Skeletal muscle satellite cell (primary cell): ENCODE data around the gene TMEM175.
"Not testable (repeated sequence)": the region's sequence is repeated elsewhere in the genome, so short reads cannot be mapped to it uniquely, and the experiment has no call there.

Source experiments
- H3K27me3 ChIP-seq: 2 replicates; pipeline ENCODE4 v1.7.0; 2013; ENCODE audit warnings: low read length; ENCODE audit not compliant: control insufficient read depth, insufficient read depth
- H3K36me3 ChIP-seq: 2 replicates; pipeline ENCODE4 v1.7.0; 2013; ENCODE audit warnings: mild to moderate bottlenecking, control low read depth, low read length; ENCODE audit not compliant: insufficient read depth
- H3K4me1 ChIP-seq: 2 replicates; pipeline ENCODE4 v1.7.0; 2013; ENCODE audit warnings: low read length; ENCODE audit not compliant: control insufficient read depth, insufficient read depth
- H3K4me2 ChIP-seq: 2 replicates; pipeline ENCODE4 v1.7.0; 2013; ENCODE audit warnings: mild to moderate bottlenecking, low read length
- H3K4me3 ChIP-seq: 2 replicates; pipeline ENCODE4 v1.7.0; 2013; ENCODE audit warnings: low read length
- H3K9ac ChIP-seq: 2 replicates; pipeline ENCODE4 v1.7.0; 2013; ENCODE audit warnings: mild to moderate bottlenecking, low read depth, low read length, moderate library complexity
- H3K9me3 ChIP-seq: replicated peaks from 2 replicates; pipeline ENCODE4 v1.7.0; 2013; ENCODE audit warnings: mild to moderate bottlenecking, control low read depth, low read length

TMEM175 gene

DNA sequence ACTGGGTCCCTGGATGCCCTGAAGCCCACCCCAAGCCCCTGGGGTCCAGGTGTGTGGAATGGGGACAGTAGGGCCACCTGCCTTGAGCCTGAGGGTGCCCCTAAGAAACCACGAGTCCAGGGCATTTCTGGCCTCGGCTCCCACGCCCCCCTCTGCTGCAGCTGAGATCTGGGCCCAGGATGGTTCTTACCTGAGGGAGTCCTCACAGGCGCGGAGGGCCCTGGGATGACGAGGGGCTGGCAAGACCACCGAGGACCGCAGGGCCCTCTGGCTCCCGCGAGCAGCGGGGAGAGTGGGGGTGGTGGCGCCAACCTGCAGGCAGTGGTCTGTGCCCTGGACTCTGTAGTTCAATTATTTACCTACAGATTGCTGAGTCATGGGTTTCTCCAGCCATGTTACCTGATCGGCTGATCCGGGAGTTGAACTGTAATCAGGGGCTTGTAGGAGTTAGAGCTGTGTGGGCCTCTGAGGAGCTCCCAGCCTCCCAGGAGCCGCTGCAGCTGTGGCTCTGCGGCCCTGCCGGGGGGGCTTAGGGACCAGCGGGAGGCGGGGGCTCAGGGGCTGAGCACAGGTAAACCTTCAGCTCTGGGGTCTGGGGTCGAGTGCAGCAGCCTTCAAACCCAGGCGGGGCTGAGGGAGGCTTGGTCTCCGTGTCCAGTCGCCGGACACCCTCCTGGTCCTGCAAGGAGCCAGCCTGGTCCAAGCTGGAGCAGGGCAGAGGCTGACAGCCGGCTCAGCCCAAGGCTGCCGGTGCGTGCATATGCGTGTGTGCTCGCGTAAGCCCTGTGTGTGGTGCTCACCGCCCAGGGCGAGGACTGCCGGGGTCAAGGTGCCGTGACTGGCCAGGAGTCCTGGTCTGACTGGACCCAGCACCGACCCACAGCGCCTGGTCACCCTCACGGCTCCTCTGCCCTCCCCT, 61.1 kb downstream of the TMEM175 start, which contains the start of gene SLC26A1:
TSS of gene SLC26A1 (minus strand) at position 294 of the 919 bp plus-strand sequence. CDS start 1,701 bp downstream, outside the sequence.
- Histone ChIP-seq H3K9me3 (no peaks in the 10 kb centered on the region), H3K9ac (no peak within 1 kb of the TSS), H3K27me3 (peaks cover 24% of the 10 kb centered on the region), H3K4me3 (no peak within 1 kb of the TSS), H3K36me3 (peaks cover 4% of the 10 kb centered on the region), H3K4me1 (peaks cover under 1% of the 10 kb centered on the region), H3K4me2 (no peak within 1 kb of the TSS)

DNA sequence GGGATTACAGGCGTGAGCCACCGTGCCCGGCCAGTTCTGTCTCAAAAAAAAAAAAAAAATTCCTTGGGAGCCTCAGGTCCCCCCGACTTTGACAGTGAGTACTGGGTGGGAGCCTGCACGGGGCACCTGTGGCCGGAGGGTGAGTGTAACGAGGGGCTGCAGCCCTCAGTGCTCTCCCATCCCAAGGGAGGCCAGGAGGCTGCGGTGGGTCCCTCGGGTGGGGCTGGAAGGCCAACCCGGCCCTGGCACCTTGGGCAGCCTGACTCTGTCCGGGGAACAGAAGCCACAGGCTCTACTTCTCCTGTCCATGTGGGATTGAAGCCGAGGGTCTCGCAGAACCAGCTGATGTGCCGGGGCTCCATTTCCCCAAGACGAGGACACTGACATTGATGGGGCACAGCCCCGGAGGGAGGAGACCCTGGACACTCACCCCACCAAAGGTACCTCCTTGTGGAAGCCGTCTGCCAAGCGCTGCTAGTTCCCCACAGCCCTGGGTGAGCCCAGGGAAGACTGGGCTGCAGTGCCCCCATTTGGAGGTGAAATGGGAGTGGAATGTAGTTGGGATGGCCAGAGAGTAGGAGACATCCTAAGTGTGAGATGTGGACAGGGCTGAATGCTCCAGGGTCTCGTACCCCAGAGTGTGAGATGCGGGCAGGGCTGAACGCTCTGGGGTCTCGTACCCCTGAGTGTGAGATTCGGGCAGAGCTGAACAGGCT, 63.2 kb downstream of the TMEM175 start:
- no peak overlapping the region for H3K4me3 ChIP-seq
- peaks cover 33% of the 10 kb centered on the region for H3K27me3 ChIP-seq
- H3K9ac ChIP-seq: no peak overlapping the region
- no peak overlapping the region for H3K4me2 ChIP-seq
- H3K36me3 ChIP-seq: no peaks in the 10 kb centered on the region
- H3K9me3 ChIP-seq: no peaks in the 10 kb centered on the region
- no peaks in the 10 kb centered on the region for H3K4me1 ChIP-seq

DNA sequence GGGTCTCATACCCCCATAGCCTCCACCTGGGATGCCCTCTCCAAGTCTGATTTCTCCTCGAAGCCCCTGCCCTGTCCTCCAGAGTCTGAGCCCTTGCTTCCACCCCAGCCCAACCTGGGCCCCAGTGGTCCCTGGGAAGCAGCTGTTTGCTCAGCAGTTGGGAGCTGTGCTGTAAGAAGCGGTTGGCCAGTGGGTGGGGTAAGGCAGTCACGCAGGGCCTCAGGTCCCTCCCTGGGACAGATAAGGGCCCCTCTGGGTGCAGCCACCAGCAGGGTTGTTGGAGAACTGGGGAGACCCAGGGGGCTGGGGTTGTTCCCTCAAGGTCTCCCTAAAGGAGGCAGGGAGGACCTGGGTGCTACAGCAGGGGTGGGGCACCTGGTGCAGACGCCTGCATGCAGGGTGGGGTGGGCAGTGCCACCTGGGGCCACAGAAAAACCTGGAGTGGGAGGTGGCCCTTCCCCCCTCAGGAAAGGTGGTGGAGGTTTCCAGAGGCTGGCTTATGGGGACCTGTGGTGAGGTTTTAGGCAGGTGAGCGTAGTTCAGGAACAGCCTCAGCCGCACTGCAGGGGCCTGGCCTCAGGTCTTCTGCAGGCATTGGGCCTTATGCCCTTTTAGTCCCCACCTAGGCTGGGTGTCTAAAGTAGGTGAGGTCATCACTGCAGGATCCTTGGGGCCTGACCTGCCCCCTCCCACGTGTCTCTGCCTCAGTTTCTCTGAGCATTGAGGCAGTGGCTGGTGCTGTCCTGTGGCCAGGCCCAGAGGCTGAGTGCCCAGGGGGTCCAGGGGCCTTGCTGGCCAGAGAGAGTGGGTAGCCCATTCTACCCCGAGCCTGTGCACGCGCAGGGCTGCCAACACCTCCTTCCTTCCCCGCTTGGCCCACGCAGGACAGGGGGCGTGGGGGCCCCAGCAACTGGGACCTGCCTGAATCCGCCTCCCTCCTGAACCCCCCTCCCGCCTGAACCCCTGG, 64.1 kb downstream of the TMEM175 start:
- Histone ChIP-seq H3K4me1 (no peaks in the 10 kb centered on the region), H3K36me3 (no peaks in the 10 kb centered on the region), H3K9me3 (no peaks in the 10 kb centered on the region), H3K9ac (no peak overlapping the region), H3K4me2 (no peak overlapping the region), H3K27me3 (peaks cover 40% of the 10 kb centered on the region), H3K4me3 (no peak overlapping the region)

DNA sequence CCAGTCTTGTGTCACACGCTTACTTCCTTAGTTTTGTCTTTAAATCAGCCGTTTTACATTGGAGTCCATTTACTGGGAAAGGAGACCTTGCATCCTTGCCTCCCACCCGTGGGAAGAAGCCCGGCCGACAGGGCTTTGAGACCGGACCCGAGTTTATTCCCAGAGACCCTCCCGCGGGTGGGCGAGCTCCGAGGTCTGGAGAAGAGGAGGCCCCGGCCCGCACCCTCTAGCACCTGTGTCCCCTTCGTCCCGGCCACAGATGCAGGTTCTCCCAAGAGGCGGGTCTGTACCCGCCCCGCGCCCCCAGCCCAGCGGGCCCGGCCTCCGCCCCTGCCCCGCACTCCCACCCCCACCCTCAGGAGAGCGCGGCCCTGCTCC, 64.7 kb downstream of the TMEM175 start:
- Histone ChIP-seq H3K4me3 (no peak overlapping the region), H3K27me3 (peaks cover 47% of the 10 kb centered on the region), H3K4me2 (no peak overlapping the region), H3K36me3 (no peaks in the 10 kb centered on the region), H3K9ac (no peak overlapping the region), H3K4me1 (no peaks in the 10 kb centered on the region), H3K9me3 (no peaks in the 10 kb centered on the region)

DNA sequence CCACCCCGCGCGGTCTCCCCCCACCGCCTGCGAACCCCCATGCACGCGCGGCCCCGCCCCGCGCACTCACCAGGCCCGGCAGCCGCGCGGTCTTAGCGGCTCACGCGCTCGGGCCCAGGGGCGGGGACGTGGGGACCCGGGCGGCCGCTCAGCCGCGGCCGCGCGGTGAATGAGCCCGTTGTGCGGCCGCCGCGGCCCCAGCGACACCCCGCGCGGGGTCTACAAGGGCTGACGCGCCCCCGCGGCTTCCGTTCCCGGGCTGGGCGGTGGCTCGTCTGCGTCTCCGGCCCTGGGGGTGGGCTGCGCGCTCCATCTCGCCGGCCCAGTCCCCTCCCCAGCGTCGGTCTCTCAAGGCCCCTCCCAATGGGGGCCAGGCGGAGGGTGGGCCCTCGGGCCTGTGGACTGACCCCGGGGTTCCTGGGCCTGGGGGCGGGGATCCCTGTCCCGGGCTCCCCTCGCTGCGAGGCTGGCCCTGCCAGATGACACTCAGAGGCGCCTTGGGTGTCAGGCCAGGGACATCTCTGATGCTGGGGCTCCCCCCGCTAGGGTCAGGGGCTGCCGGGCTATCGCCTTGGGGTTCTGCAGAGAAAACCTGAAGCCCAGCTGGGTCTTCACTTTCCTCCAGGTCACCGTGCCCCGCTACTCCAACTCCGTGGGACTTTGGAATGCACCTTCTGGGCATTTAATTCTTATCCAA, 65.3 kb downstream of the TMEM175 start:
- Histone ChIP-seq H3K9ac (peak overlapping the region; percentile 35), H3K9me3 (no peaks in the 10 kb centered on the region), H3K4me3 (peak overlapping the region; percentile 39), H3K27me3 (peaks cover 51% of the 10 kb centered on the region), H3K4me2 (peak overlapping the region; percentile 61), H3K36me3 (no peaks in the 10 kb centered on the region), H3K4me1 (no peaks in the 10 kb centered on the region)

DNA sequence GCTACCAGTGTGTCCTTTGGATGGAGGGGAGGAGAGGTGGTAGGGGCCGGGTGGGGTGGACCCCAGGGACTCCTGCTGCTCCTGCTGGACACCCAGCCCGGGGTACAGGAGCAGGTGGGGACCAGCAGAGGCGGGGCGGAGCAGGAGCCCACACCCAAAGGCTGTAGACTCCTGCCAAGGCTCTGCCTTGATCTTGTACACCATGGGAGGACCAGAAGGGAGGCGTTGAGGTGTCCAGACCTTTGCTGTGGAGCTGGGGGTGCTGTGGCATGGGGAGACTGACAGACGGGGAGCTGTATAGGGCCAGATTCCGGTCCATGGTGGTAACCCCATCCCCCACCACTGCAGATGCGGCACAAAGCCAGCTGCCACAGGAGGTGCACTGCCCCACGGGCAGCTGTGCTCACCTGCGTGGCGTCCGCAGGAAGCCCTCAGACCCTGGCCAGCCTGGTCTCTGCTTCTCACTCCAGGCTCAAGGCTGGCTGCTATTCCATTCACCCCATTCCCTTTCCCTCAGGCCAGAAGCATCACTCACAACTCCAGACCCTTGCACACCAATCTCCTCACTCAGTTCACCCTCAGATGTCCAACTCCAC, 65.9 kb downstream of the TMEM175 start:
- Histone ChIP-seq H3K4me3 (no peak overlapping the region), H3K4me2 (no peak overlapping the region), H3K36me3 (no peaks in the 10 kb centered on the region), H3K9ac (no peak overlapping the region), H3K27me3 (peaks cover 55% of the 10 kb centered on the region), H3K9me3 (no peaks in the 10 kb centered on the region), H3K4me1 (no peaks in the 10 kb centered on the region)

DNA sequence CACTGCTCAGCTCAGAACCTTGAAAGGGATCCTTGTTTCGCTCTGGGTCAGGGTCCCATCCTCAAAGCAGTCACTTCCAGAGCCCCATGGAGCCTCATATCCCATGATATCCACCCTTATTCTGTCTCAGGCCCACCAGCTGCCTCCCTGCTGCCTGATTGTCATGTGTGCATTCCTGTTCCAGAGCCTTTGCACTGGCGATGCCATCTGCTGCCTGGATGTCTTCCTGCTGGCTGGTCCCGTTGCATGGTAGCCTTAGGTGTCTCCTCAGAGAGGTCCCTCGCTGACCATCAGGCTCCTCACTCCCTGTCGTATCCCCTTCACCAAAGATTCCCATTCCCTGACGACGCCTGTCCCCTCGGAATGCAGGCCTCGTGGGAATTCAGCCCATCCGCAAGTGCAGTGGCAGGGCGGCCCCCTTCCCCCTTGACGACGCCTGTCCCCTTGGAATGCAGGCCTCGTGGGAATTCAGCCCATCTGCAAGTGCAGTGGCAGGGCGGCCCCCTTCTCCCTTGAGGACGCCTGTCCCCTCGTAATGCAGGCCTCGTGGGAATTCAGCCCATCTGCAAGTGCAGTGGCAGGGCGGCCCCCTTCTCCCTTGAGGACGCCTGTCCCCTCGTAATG, 67.1 kb downstream of the TMEM175 start:
- H3K9ac ChIP-seq, H3K4me1 ChIP-seq, H3K4me2 ChIP-seq, H3K9me3 ChIP-seq, H3K36me3 ChIP-seq, H3K4me3 ChIP-seq: not testable (repeated sequence)
- H3K27me3 ChIP-seq: peaks cover 66% of the 10 kb centered on the region

DNA sequence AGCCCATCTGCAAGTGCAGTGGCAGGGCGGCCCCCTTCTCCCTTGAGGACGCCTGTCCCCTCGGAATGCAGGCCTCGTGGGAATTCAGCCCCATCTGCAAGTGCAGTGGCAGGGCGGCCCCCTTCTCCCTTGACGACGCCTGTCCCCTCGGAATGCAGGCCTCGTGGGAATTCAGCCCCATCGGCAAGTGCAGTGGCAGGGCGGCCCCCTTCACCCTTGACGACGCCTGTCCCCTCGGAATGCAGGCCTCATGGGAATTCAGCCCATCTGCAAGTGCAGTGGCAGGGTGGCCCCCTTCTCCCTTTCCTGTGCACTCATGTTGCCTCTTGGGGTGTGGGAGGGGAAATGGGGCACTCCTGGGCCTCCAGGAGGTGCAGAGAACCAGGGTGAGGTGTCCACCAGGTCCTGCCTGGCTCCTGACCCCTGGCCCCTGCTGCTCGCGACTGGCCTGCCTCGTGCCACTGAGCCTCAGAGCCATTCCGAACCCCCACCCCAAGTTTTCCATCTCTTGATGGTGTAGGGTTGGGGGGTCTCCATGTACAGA, 67.7 kb downstream of the TMEM175 start:
- Histone ChIP-seq H3K27me3 (peaks cover 70% of the 10 kb centered on the region), H3K36me3 (no peaks in the 10 kb centered on the region), H3K4me3 (no peak overlapping the region), H3K4me1 (no peaks in the 10 kb centered on the region), H3K9me3 (no peaks in the 10 kb centered on the region), H3K4me2 (no peak overlapping the region), H3K9ac (no peak overlapping the region)

DNA sequence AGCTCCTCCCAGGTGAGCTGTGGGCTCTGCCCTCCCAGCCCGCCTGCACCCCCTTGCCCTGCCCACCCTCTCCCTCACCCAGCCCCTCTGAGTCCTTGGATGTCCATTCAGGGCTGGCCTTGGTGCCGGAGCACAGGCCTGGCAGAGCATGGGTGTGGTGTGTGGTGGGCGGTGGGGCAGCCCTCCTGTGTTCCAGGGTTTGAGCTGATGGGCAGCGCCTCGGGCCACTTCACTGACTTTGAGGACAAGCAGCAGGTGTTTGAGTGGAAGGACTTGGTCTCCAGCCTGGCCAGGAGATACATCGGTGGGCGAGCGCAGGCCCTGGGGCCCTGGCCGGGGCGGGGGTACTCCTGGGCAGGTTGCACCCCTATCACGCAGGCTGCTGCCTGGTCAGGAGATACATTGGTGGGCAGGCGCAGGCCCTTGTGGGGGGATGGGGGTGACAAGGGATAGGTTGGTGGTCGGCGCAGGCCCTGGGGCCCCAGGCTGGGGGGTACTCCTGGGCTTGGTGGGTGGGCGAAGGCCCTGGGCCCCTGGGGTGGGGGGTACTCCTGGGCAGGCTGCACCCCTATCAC, 68.5 kb downstream of the TMEM175 start:
- peaks cover 75% of the 10 kb centered on the region for H3K27me3 ChIP-seq
- no peak overlapping the region for H3K4me2 ChIP-seq
- no peaks in the 10 kb centered on the region for H3K9me3 ChIP-seq
- H3K4me1 ChIP-seq: no peaks in the 10 kb centered on the region
- no peaks in the 10 kb centered on the region for H3K36me3 ChIP-seq
- H3K4me3 ChIP-seq: no peak overlapping the region
- no peak overlapping the region for H3K9ac ChIP-seq
